A549 treated with DMSO at 1 μM for 4 hours (cell line): ENCODE data around the gene DNAH9. TPM values are rescaled to one million over a fixed set of nuclear protein-coding genes. Genes with fewer than 3 reads are reported as not detected.

ENCODE experiments used
- total RNA-seq: library from RNA; stranded (reverse); fragments of 200-300 nt; extraction: Qiagen RNA extraction; gene quantifications from 5 replicates; pipeline ENCODE4 v1.2.3, GENCODE V29; 2022; ENCODE audit warnings: low read depth

Gene DNAH9, protein sequence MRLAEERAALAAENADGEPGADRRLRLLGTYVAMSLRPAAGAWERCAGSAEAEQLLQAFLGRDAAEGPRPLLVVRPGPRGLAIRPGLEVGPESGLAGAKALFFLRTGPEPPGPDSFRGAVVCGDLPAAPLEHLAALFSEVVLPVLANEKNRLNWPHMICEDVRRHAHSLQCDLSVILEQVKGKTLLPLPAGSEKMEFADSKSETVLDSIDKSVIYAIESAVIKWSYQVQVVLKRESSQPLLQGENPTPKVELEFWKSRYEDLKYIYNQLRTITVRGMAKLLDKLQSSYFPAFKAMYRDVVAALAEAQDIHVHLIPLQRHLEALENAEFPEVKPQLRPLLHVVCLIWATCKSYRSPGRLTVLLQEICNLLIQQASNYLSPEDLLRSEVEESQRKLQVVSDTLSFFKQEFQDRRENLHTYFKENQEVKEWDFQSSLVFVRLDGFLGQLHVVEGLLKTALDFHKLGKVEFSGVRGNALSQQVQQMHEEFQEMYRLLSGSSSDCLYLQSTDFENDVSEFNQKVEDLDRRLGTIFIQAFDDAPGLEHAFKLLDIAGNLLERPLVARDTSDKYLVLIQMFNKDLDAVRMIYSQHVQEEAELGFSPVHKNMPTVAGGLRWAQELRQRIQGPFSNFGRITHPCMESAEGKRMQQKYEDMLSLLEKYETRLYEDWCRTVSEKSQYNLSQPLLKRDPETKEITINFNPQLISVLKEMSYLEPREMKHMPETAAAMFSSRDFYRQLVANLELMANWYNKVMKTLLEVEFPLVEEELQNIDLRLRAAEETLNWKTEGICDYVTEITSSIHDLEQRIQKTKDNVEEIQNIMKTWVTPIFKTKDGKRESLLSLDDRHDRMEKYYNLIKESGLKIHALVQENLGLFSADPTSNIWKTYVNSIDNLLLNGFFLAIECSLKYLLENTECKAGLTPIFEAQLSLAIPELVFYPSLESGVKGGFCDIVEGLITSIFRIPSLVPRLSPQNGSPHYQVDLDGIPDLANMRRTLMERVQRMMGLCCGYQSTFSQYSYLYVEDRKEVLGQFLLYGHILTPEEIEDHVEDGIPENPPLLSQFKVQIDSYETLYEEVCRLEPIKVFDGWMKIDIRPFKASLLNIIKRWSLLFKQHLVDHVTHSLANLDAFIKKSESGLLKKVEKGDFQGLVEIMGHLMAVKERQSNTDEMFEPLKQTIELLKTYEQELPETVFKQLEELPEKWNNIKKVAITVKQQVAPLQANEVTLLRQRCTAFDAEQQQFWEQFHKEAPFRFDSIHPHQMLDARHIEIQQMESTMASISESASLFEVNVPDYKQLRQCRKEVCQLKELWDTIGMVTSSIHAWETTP (N-terminal part only)
- 0.07 TPM in 1 of 5 replicates, not detected in the others for total RNA-seq

DNA sequence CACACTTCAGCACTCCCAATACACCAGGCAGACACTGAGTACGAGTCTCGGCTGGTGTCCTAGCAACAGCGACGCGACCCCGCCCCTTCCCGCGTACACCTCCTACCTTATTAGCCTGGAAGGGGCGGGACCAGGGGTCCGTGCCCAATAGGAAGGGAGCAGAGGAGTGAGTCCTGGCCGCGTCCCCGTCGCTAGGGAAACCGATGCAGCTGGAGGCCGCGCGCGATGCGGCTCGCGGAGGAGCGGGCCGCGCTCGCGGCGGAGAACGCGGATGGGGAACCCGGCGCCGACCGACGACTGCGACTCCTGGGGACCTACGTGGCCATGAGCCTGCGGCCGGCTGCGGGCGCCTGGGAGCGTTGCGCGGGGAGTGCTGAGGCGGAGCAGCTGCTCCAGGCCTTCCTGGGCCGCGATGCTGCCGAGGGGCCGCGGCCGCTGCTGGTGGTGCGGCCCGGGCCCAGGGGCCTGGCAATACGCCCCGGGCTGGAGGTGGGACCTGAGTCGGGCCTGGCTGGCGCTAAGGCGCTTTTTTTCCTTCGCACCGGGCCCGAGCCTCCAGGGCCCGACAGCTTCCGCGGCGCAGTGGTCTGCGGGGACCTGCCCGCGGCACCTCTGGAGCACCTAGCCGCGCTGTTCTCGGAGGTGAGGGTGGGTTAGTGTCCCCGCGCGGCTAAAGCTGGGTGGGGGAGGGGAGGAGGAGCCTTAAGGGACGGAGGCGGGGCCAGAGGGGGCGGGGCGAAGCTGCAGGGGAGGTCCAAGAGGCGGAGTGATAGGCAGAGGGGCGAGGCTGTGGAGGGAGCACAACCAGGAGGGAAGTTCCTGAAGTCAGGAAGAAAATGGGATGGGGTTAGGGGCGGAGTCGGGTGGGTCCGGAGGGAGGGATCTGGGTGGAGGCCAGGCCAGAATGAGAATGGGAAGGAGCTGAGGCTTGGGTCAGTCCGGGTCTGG is at the start of gene DNAH9:
Gene DNAH9, plus strand, starts transcription at position 197 of the 948 bp plus-strand sequence. Its CDS starts 29 bp downstream, at position 226.

DNA sequence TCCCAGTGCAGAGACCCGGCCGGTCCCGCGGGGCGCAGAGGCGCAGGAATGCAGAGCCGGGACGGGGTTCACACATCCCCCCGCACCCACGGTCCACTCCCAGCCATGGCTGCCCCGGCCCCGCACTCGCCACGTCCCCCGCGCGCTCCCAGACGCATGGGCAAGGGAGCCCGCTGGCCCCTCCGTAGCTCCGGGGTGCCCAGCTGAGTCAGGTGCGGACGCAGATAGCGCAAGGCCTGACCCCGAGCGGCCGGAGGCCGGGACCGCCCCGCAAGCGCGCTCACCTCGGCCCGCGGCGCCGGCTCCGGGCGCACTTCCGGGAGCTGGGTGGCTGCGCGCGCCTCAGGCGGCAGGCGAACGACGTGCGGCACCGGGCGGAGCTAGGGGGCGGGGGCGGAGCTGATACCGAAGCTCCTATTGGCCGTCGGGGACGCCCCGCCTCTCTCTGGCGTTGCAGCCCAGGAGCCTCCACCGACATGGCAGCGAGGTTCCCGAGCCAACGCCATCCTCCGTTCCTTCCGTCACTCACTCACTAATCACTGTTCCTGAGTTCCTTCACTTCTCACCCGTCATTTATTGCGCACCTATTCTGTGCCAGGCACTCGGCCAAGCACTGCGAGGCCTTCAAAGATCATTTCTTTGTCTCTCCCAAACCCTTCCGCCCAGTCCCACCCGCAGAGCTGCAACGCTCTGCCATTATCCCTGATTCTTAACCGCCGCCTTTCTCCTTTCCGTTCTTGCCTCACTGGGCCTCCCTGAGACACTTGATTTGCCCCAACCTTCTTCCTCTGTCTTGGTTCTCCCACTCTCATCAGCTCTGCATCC is 399.1 kb downstream of the DNAH9 start, which contains the start of gene ZNF18:
Gene ZNF18, minus strand, starts transcription at position 329 of the 825 bp plus-strand sequence. CDS start 4,646 bp downstream, outside the sequence.

